Measurements from ENCODE around the gene SLC35A2.

DNA sequence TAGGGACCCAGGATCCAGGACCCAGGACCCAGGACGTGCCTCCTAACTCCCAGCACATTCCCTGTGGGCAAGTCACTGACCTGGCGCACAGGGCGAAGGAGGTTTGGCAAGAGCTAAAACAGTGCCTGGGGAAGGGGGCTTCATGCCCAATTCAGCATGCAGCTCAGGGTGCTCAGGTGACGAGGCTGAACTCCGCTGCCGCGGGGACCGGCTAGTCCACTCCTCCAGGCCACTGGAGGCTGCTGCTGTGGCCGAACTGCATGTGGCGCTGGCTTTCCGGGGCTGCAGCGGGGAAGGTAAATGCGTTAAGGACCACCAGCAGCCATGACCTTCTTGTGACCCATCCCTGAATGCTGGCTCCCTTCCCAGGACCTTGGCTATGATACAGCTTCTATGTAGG, 12.3 kb upstream of the SLC35A2 start:
- TF ChIP-seq, protein P1, sequence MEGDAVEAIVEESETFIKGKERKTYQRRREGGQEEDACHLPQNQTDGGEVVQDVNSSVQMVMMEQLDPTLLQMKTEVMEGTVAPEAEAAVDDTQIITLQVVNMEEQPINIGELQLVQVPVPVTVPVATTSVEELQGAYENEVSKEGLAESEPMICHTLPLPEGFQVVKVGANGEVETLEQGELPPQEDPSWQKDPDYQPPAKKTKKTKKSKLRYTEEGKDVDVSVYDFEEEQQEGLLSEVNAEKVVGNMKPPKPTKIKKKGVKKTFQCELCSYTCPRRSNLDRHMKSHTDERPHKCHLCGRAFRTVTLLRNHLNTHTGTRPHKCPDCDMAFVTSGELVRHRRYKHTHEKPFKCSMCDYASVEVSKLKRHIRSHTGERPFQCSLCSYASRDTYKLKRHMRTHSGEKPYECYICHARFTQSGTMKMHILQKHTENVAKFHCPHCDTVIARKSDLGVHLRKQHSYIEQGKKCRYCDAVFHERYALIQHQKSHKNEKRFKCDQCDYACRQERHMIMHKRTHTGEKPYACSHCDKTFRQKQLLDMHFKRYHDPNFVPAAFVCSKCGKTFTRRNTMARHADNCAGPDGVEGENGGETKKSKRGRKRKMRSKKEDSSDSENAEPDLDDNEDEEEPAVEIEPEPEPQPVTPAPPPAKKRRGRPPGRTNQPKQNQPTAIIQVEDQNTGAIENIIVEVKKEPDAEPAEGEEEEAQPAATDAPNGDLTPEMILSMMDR (IDR thresholded peaks at IDR 0.05), result no peak
- no peak for TF ChIP-seq IRF2 (CRISPR knock-in tag; IDR thresholded peaks at IDR 0.05; ENCODE audit: borderline replicate concordance, low read depth)
